ENCODE results near the gene KANSL1. TPM values are rescaled to one million over a fixed set of nuclear protein-coding genes. Genes with fewer than 3 reads are reported as not detected.

KANSL1 gene
- total RNA-seq, 1 experiment from 2014 or later: 55.5 TPM

DNA sequence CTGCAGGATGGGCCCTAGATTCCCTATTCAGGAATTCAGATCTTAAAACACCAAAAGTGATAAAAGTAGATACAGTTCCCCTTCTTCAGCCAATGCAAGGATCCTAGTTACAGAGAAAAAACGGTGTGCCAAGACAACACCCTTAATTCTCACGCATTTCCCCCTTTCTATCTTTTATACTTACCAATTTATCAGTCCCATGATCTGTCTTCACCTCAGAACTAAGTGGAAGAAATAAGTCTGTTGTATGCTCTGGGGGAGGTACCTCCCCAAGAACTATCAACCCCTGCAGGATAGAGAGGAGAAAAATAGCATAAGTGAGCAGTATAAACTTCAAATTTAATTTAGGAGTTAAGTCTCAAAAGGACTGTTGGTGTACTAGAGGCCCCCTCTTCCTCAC is 111.0 kb downstream of the KANSL1 start:
- ATAC-seq (no peak), DNase-seq (ENCODE audit: low read depth, low spot score) (no peak)
- peaks cover 2% of the 10 kb centered on the region; the same call in 1 of the 2 replicates for H3K36me3 ChIP-seq (ENCODE audit: control insufficient read depth, insufficient read depth, low read length)
- no peak overlapping the region for H3K4me3 ChIP-seq (ENCODE audit: low read depth in 2 of 2, low read length in 2 of 2)
- intact Hi-C loops (cut with micrococcal nuclease; ENCODE audit: unreplicated experiment) (no loop called here), in situ Hi-C loops (cut with HindIII; ENCODE audit: low pct_unique_long_range_greater_than_20kb, low sequenced_read_pairs) (no loop called here)
- no TSS peak for BruUV-seq (replicated peaks)
- no peak overlapping the region for H3K27ac ChIP-seq (ENCODE audit: low read length)
- H3K9me3 ChIP-seq (ENCODE audit: control insufficient read depth, insufficient read depth, low read depth, low read length): no peaks in the 10 kb centered on the region
- TF ChIP-seq SIN3A (IDR thresholded peaks at IDR 0.05; ENCODE audit: borderline replicate concordance, insufficient read depth, low read depth, low read length): no peak
- no peak for TF ChIP-seq POLR2AphosphoS5 (IDR thresholded peaks at IDR 0.05; ENCODE audit: low read depth, low read length)
- TF ChIP-seq TCF7L2 (IDR thresholded peaks at IDR 0.05; ENCODE audit: low read depth, low read length): no peak
- TF ChIP-seq REST (IDR thresholded peaks at IDR 0.05; ENCODE audit: insufficient read depth in 1 of 2, low read depth in 2 of 2, low read length in 1 of 2): no peak
- TF ChIP-seq, protein P1, sequence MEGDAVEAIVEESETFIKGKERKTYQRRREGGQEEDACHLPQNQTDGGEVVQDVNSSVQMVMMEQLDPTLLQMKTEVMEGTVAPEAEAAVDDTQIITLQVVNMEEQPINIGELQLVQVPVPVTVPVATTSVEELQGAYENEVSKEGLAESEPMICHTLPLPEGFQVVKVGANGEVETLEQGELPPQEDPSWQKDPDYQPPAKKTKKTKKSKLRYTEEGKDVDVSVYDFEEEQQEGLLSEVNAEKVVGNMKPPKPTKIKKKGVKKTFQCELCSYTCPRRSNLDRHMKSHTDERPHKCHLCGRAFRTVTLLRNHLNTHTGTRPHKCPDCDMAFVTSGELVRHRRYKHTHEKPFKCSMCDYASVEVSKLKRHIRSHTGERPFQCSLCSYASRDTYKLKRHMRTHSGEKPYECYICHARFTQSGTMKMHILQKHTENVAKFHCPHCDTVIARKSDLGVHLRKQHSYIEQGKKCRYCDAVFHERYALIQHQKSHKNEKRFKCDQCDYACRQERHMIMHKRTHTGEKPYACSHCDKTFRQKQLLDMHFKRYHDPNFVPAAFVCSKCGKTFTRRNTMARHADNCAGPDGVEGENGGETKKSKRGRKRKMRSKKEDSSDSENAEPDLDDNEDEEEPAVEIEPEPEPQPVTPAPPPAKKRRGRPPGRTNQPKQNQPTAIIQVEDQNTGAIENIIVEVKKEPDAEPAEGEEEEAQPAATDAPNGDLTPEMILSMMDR (IDR thresholded peaks at IDR 0.05): no peak
- H3K27me3 ChIP-seq (ENCODE audit: control insufficient read depth, insufficient read depth, low read length): no peaks in the 10 kb centered on the region
- no peaks in the 10 kb centered on the region for H3K4me1 ChIP-seq (ENCODE audit: control insufficient read depth, insufficient read depth, low read length)
- CTCF ChIA-PET: no interaction called here
- POLR2A ChIA-PET: no interaction called here

DNA sequence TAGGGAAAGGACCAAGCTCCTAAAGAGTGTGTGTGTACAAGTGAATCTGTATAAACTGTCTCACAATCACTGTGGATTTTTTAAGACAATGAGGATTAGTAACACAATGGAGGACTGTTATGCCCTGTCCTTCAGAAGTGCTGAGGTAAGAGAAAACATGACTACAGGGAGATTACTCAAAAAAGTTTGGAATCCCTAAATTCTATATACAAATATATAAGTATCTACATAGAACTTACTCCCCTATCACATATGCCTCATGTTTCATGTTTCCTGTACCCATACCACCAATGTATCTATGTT is 112.3 kb downstream of the KANSL1 start:
- no peak overlapping the region for H3K4me3 ChIP-seq (ENCODE audit: low read depth in 2 of 2, low read length in 2 of 2)
- no TSS peak for BruUV-seq (replicated peaks)
- no peaks in the 10 kb centered on the region for H3K4me1 ChIP-seq (ENCODE audit: control insufficient read depth, insufficient read depth, low read length)
- ATAC-seq (no peak), DNase-seq (ENCODE audit: low read depth, low spot score) (no peak)
- no peak overlapping the region for H3K27ac ChIP-seq (ENCODE audit: low read length)
- in situ Hi-C loops (cut with HindIII; ENCODE audit: low pct_unique_long_range_greater_than_20kb, low sequenced_read_pairs): no loop called here
- ChIA-PET POLR2A (no interaction called here), CTCF (no interaction called here)
- H3K27me3 ChIP-seq (ENCODE audit: control insufficient read depth, insufficient read depth, low read length): no peaks in the 10 kb centered on the region
- no peaks in the 10 kb centered on the region for H3K9me3 ChIP-seq (ENCODE audit: control insufficient read depth, insufficient read depth, low read depth, low read length)
- TF ChIP-seq, protein P1 (IDR thresholded peaks at IDR 0.05): no peak
- TF ChIP-seq SIN3A (IDR thresholded peaks at IDR 0.05; ENCODE audit: borderline replicate concordance, insufficient read depth, low read depth, low read length) (no peak), TCF7L2 (IDR thresholded peaks at IDR 0.05; ENCODE audit: low read depth, low read length) (no peak), REST (IDR thresholded peaks at IDR 0.05; ENCODE audit: insufficient read depth in 1 of 2, low read depth in 2 of 2, low read length in 1 of 2) (no peak), POLR2AphosphoS5 (IDR thresholded peaks at IDR 0.05; ENCODE audit: low read depth, low read length) (no peak)
- intact Hi-C loops (cut with micrococcal nuclease; ENCODE audit: unreplicated experiment): no loop called here
- peaks cover 2% of the 10 kb centered on the region; the same call in 1 of the 2 replicates for H3K36me3 ChIP-seq (ENCODE audit: control insufficient read depth, insufficient read depth, low read length)
